Sigmoid colon (tissue), 3 donors: ENCODE data around the gene C3orf22.

Source experiments
- POLR2A ChIP-seq, 2 donors: fragments of 450-650 bp; IDR thresholded peaks; one replicate each; pipeline ENCODE4 v1.6.1; 2016; ENCODE audit warnings: antibody characterized with exemption in 2 of 2, mild to moderate bottlenecking in 2 of 2, moderate library complexity in 2 of 2
- TF ChIP-seq, protein P1 (sequence below), 4 experiments: fragments of 450-650 bp in 3 of 4; fragments of 200-600 bp in 1 of 4; IDR thresholded peaks; one replicate each; pipeline ENCODE4 v1.5.1; 2016 to 2019; ENCODE audit warnings: antibody characterized with exemption in 4 of 4, mild to moderate bottlenecking in 3 of 4, moderate library complexity in 2 of 4

DNA sequence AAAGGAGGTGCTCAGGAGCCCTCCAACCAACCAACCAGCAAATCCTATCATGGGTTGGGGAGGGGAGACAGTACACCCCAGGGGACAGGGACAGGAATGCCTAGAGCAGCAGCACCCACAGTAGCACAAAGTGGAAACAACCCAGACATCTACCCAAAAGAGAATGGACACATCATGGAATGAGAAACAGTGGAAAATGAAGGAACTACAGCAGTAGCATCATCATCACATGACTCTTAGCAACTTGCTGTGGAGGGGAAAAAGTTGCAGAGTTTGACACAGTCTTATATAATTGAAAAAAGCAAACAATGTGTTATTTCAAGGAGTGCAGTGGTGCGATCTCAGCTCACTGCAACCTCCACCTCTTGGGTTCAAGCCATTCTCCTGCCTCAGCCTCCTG lies 11.0 kb downstream of the C3orf22 start:
- TF ChIP-seq, protein P1, sequence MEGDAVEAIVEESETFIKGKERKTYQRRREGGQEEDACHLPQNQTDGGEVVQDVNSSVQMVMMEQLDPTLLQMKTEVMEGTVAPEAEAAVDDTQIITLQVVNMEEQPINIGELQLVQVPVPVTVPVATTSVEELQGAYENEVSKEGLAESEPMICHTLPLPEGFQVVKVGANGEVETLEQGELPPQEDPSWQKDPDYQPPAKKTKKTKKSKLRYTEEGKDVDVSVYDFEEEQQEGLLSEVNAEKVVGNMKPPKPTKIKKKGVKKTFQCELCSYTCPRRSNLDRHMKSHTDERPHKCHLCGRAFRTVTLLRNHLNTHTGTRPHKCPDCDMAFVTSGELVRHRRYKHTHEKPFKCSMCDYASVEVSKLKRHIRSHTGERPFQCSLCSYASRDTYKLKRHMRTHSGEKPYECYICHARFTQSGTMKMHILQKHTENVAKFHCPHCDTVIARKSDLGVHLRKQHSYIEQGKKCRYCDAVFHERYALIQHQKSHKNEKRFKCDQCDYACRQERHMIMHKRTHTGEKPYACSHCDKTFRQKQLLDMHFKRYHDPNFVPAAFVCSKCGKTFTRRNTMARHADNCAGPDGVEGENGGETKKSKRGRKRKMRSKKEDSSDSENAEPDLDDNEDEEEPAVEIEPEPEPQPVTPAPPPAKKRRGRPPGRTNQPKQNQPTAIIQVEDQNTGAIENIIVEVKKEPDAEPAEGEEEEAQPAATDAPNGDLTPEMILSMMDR (IDR thresholded peaks at IDR 0.05) = no peak
- no peak for TF ChIP-seq POLR2A (IDR thresholded peaks at IDR 0.05)
